Pancreas (tissue), 10 donors: ENCODE results near the gene NPIPA3. TPM values are rescaled to one million over a fixed set of nuclear protein-coding genes. Genes with fewer than 3 reads are reported as not detected.
"Not testable (repeated sequence)": the region's sequence is repeated elsewhere in the genome, so short reads cannot be mapped to it uniquely, and the experiment has no call there.

ENCODE experiments used
- ATAC-seq, 4 donors: fragments of 200-7000 bp; cut with Tn5 transposase; one replicate each; pipeline versions ENCODE4 v1.8.0 to v1.9.1; 2020; ENCODE audit warnings: mild to moderate bottlenecking in 4 of 4, moderate library complexity in 4 of 4
- DNase-seq, 6 donors: peaks; one replicate each; pipeline ENCODE4 v3.0.0-alpha.2; 2020
- FAIRE-seq: peaks from 2 replicates; lab custom pipeline; 2012; peaks lifted over from hg19 to GRCh38; lab: Jason Lieb, UNC
- H3K27ac ChIP-seq, 4 donors: fragments of 200-600 bp; sonication (generic); 1 replicate in 3 of 4; 2 replicates in 1 of 4; pipeline versions ENCODE4 v1.5.0 to v1.8.0; 2020
- H3K27me3 ChIP-seq, 4 donors: fragments of 200-600 bp; one replicate each; pipeline ENCODE4 v1.8.0; 2021
- H3K36me3 ChIP-seq, 3 donors: fragments of 200-600 bp; sonication (generic) in 1 of 3; one replicate each; pipeline versions ENCODE4 v1.5.0 to v1.8.0; 2020 to 2021
- H3K4me1 ChIP-seq, 3 donors: fragments of 200-600 bp; one replicate each; pipeline ENCODE4 v1.8.0; 2021
- H3K4me3 ChIP-seq, 4 donors: fragments of 200-600 bp; sonication (generic) in 2 of 4; one replicate each; pipeline versions ENCODE4 v1.5.0 to v1.8.0; 2020 to 2021
- H3K9me3 ChIP-seq, 4 donors: fragments of 200-600 bp; one replicate each; pipeline ENCODE4 v1.8.0; 2021
- WGBS, 2 donors: extraction: QIAGEN DNeasy Blood & Tissue Kit; methylation state at CpG; one replicate each; pipeline ENCODE4 v1.1.7; 2013; 5-methylcytosine and 5-hydroxymethylcytosine counted together
- intact Hi-C, 3 donors: fragments of 100-400 bp; cut with DNase I; formaldehyde crosslinking; loops; one replicate each; pipeline versions ENCODE4 v1.11.1 to v1.14.2; 2022
- polyA plus RNA-seq, 2 donors: library from polyadenylated mRNA; stranded (reverse); fragments of 200-250 nt; gene quantifications; one replicate each; pipeline ENCODE4 v1.2.3, GENCODE V29; 2013
- total RNA-seq, 6 donors: library from RNA; stranded (reverse); fragmentation: NEBNext Ultra II Directional in 4 of 6; extraction: Animal tissue kit (Norgen Biotek cat#: 25700) in 4 of 6; gene quantifications; one replicate each; pipeline versions ENCODE4 v1.2.1 to v1.2.4, GENCODE V29; 2021 to 2023
- donor health status: healthy with polysubstance abuse.
- donor health status: DM: no; HTN: no; CAD: no; lungs with moderate emphysema.
- donor health status: DM: no; HTN: no; CAD: no.
- donor health status: control.
- donor health status: control.
- donor health status: Bipolar disorder and iron deficiency.
- donor health status: DM: yes; HTN: yes; CAD: no.
- donor health status: DM: no; HTN: no; CAD: no.
- donor health status: DM: no; HTN: no; CAD: no.
- donor health status: DM: yes; HTN: yes; CAD: no.

Gene NPIPA3
- total and polyA plus RNA-seq, 8 donors = 0.70 to 6.7 (median 1.4) TPM

- H3K27me3 ChIP-seq, H3K9me3 ChIP-seq, H3K27ac ChIP-seq, H3K4me3 ChIP-seq, H3K4me1 ChIP-seq, DNase-seq, FAIRE-seq, H3K36me3 ChIP-seq, intact Hi-C loops: not testable (repeated sequence)
- peak in 3 of 4 donors; percentile 54 to 61 (median 54) for ATAC-seq
- 22% methylated on average over 1 of the region's 10 CpGs; no CpG with 5 or more reads in 1 of the 2 donors for WGBS, 2 donors
Measured at GRCh38 chr16:14740832-14741385, 37.7 kb downstream of the NPIPA3 start.

GRCh38 chr16:14741794-14742193 is 38.6 kb downstream of the NPIPA3 start:
- H3K36me3 ChIP-seq, H3K27ac ChIP-seq, intact Hi-C loops, ATAC-seq, FAIRE-seq, H3K4me3 ChIP-seq, H3K9me3 ChIP-seq, DNase-seq, H3K27me3 ChIP-seq, H3K4me1 ChIP-seq: not testable (repeated sequence)
- WGBS, 2 donors = no CpG with 5 or more reads among the region's 11 CpGs

GRCh38 chr16:14742273-14743128 is 39.3 kb downstream of the NPIPA3 start, which contains the start of gene NPIPA2:
TSS of gene NPIPA2 (plus strand) at chr16:14742533. CDS start at chr16:14748066, 5,533 bp downstream.
- H3K27me3 ChIP-seq, intact Hi-C loops, H3K4me1 ChIP-seq, H3K27ac ChIP-seq, FAIRE-seq, H3K4me3 ChIP-seq, DNase-seq, H3K36me3 ChIP-seq, H3K9me3 ChIP-seq: not testable (repeated sequence)
- no CpG with 5 or more reads among the region's 73 CpGs for WGBS, 2 donors
- ATAC-seq = peak; percentile 96 to 99 (median 98)

GRCh38 chr16:14773654-14774053 is 70.4 kb downstream of the NPIPA3 start:
- H3K4me3 ChIP-seq, DNase-seq, FAIRE-seq, intact Hi-C loops, H3K27ac ChIP-seq, H3K27me3 ChIP-seq, H3K36me3 ChIP-seq, H3K9me3 ChIP-seq, ATAC-seq, H3K4me1 ChIP-seq: not testable (repeated sequence)
- WGBS, 2 donors = no CpG with 5 or more reads among the region's 2 CpGs

- H3K27ac ChIP-seq, FAIRE-seq, ATAC-seq, H3K36me3 ChIP-seq, intact Hi-C loops, DNase-seq, H3K4me3 ChIP-seq, H3K27me3 ChIP-seq, H3K4me1 ChIP-seq, H3K9me3 ChIP-seq: not testable (repeated sequence)
- WGBS, 2 donors = 89 to 94% methylated on average over 1 of the region's 2 CpGs
Measured at GRCh38 chr16:14775624-14776023, 72.4 kb downstream of the NPIPA3 start.

Other genes starting within 250 kb of the NPIPA3 start
- gene PARN, start 73.2 kb upstream of the NPIPA3 start, total RNA-seq = 10 to 100 TPM; 13.5 to 19.6 (median 15.3) TPM
- 10 to 100 TPM in 1 of 2 donors, 1 to 10 TPM in 1; 8.3 to 13.5 TPM for gene PARN, start 73.2 kb upstream of the NPIPA3 start, polyA plus RNA-seq
- gene BFAR, start 70.5 kb upstream of the NPIPA3 start, total RNA-seq = 10 to 100 TPM; 35.6 to 55.6 (median 44.9) TPM
- gene BFAR, start 70.5 kb upstream of the NPIPA3 start, polyA plus RNA-seq = 10 to 100 TPM; 26.6 to 26.7 TPM
- 1 to 10 TPM; 1.2 to 6.5 (median 2.9) TPM for gene PLA2G10, start 9.1 kb upstream of the NPIPA3 start, total RNA-seq
- gene PLA2G10, start 9.1 kb upstream of the NPIPA3 start, polyA plus RNA-seq = 1 to 10 TPM; 1.1 to 2.2 TPM
- gene NPIPA2, start 39.1 kb downstream of the NPIPA3 start, total RNA-seq = 1 to 10 TPM in 4 of 6 donors, under 1 TPM in 2; 0.50 to 2.6 (median 1.8) TPM
- gene NPIPA2, start 39.1 kb downstream of the NPIPA3 start, polyA plus RNA-seq = 1 to 10 TPM; 4.4 to 6.1 TPM
- 100 to 1,000 TPM; 105 to 166 (median 131) TPM for gene NOMO1, start 130.3 kb downstream of the NPIPA3 start, total RNA-seq
- gene NOMO1, start 130.3 kb downstream of the NPIPA3 start, polyA plus RNA-seq = 10 to 100 TPM; 33.8 to 57.3 TPM
- gene NPIPA1, start 234.0 kb downstream of the NPIPA3 start, total RNA-seq = 10 to 100 TPM; 22.8 to 65.1 (median 35.1) TPM
- gene NPIPA1, start 234.0 kb downstream of the NPIPA3 start, polyA plus RNA-seq = 100 to 1,000 TPM in 1 of 2 donors, 10 to 100 TPM in 1; 97.0 to 126 TPM